HEK293 (cell line): ENCODE data around the gene EBF3.

Experiments
- YY1 ChIP-seq: fragments of 450-650 bp; formaldehyde crosslinking; IDR thresholded peaks from 2 replicates; pipeline ENCODE4 v1.5.1; 2018; ENCODE audit warnings: missing biosample characterization, missing genetic modification characterization
- ZBTB1 ChIP-seq: fragments of 450-650 bp; formaldehyde crosslinking; IDR thresholded peaks from 2 replicates; pipeline ENCODE4 v1.5.1; 2016; ENCODE audit warnings: missing biosample characterization, missing genetic modification characterization
- ZNF140 ChIP-seq: fragments of 450-650 bp; formaldehyde crosslinking; IDR thresholded peaks from 2 replicates; pipeline ENCODE4 v1.5.1; 2016; ENCODE audit warnings: missing biosample characterization, missing genetic modification characterization
- ZNF274 ChIP-seq, 2 experiments: fragments of 200-500 bp in 1 of 2; fragments of 450-650 bp in 1 of 2; sonication (Bioruptor generic) in 1 of 2; formaldehyde crosslinking in 1 of 2; IDR thresholded peaks; 2 replicates each; pipeline versions ENCODE4 v1.5.1 to v1.6.1; 2014 to 2016; ENCODE audit warnings: borderline replicate concordance in 1 of 2, inconsistent platforms in 1 of 2, low read length in 1 of 2, missing biosample characterization in 1 of 2, missing genetic modification characterization in 1 of 2
- ZNF610 ChIP-seq: fragments of 450-650 bp; formaldehyde crosslinking; IDR thresholded peaks from 2 replicates; pipeline ENCODE4 v1.5.1; 2016; ENCODE audit warnings: missing biosample characterization, missing genetic modification characterization, borderline replicate concordance
- ZNF660 ChIP-seq: fragments of 450-650 bp; IDR thresholded peaks from 2 replicates; pipeline ENCODE4 v1.5.1; 2018; ENCODE audit warnings: missing biosample characterization, mild to moderate bottlenecking, missing genetic modification characterization
- ZNF747 ChIP-seq: fragments of 450-650 bp; formaldehyde crosslinking; IDR thresholded peaks from 2 replicates; pipeline ENCODE4 v1.5.1; 2016; ENCODE audit warnings: missing biosample characterization, missing genetic modification characterization
- ZNF830 ChIP-seq: fragments of 450-650 bp; IDR thresholded peaks from 2 replicates; pipeline ENCODE4 v1.5.0; 2018; ENCODE audit warnings: missing biosample characterization, missing genetic modification characterization, low read depth, mild to moderate bottlenecking, moderate library complexity
- TF ChIP-seq, protein P1 (sequence below): IDR thresholded peaks from 2 replicates; pipeline ENCODE4 v1.6.1; 2011; ENCODE audit warnings: mild to moderate bottlenecking, low read depth, low read length, borderline replicate concordance
- TF ChIP-seq, protein P2 (sequence below): fragments of 450-650 bp; formaldehyde crosslinking; IDR thresholded peaks from 2 replicates; pipeline ENCODE4 v1.5.1; 2017; ENCODE audit warnings: missing biosample characterization, missing genetic modification characterization
- TF ChIP-seq, protein P3 (sequence below): fragments of 450-650 bp; formaldehyde crosslinking; IDR thresholded peaks from 2 replicates; pipeline ENCODE4 v1.5.1; 2016; ENCODE audit warnings: missing biosample characterization, missing genetic modification characterization
- TF ChIP-seq, protein P4 (sequence below): fragments of 450-650 bp; formaldehyde crosslinking; IDR thresholded peaks from 2 replicates; pipeline ENCODE4 v1.5.1; 2017; ENCODE audit warnings: missing biosample characterization, missing genetic modification characterization
- TF ChIP-seq, protein P5 (sequence below): fragments of 450-650 bp; IDR thresholded peaks from 2 replicates; pipeline ENCODE4 v1.5.1; 2018; ENCODE audit warnings: missing biosample characterization, mild to moderate bottlenecking, missing genetic modification characterization

DNA sequence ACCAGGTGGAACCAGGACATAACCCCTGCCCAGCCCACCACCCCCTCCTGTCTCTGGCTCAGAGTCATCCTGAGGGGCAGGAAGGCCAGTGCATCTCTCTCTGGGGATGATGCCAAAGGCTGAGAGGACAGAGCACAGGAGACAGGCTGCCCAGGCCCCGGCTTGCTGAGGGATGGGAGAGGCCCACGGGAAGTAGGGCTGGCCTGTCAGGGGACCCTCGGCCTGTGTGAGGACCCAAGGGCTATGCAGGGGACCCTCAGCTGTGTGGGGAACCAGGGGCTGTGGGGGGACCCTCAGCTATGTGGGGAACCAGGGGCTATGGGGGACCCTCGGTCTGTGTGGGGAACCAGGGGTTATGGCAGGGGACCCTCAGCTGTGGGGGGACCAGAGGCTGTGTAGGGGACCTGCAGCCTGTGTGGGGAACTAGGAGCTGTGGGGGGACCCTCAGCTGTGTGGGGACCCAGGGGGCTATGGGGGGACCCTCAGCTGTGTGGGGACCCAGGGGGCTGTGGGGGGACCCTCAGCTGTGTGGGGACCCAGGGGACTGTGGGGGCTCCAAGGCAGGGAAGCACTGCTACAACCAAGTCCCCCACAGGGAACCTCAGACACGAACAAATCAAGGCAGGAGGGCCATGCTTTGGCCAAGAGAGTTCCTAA lies 27.7 kb downstream of the EBF3 start:
- TF ChIP-seq, protein P1, sequence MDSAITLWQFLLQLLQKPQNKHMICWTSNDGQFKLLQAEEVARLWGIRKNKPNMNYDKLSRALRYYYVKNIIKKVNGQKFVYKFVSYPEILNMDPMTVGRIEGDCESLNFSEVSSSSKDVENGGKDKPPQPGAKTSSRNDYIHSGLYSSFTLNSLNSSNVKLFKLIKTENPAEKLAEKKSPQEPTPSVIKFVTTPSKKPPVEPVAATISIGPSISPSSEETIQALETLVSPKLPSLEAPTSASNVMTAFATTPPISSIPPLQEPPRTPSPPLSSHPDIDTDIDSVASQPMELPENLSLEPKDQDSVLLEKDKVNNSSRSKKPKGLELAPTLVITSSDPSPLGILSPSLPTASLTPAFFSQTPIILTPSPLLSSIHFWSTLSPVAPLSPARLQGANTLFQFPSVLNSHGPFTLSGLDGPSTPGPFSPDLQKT = no peak
- TF ChIP-seq ZBTB1 (tag by site-specific recombination) (no peak), ZNF660 (tag by site-specific recombination) (no peak), ZNF747 (tag by site-specific recombination) (no peak), ZNF274 (IDR thresholded peaks at IDR 0.05; ENCODE audit: low read length) (no peak), ZNF274 (tag by site-specific recombination; IDR thresholded peaks at IDR 0.05; ENCODE audit: borderline replicate concordance) (no peak), ZNF610 (tag by site-specific recombination) (no peak), ZNF140 (no peak), ZNF830 (tag by site-specific recombination) (no peak), YY1 (tag by site-specific recombination) (no peak)
- TF ChIP-seq, protein P2, sequence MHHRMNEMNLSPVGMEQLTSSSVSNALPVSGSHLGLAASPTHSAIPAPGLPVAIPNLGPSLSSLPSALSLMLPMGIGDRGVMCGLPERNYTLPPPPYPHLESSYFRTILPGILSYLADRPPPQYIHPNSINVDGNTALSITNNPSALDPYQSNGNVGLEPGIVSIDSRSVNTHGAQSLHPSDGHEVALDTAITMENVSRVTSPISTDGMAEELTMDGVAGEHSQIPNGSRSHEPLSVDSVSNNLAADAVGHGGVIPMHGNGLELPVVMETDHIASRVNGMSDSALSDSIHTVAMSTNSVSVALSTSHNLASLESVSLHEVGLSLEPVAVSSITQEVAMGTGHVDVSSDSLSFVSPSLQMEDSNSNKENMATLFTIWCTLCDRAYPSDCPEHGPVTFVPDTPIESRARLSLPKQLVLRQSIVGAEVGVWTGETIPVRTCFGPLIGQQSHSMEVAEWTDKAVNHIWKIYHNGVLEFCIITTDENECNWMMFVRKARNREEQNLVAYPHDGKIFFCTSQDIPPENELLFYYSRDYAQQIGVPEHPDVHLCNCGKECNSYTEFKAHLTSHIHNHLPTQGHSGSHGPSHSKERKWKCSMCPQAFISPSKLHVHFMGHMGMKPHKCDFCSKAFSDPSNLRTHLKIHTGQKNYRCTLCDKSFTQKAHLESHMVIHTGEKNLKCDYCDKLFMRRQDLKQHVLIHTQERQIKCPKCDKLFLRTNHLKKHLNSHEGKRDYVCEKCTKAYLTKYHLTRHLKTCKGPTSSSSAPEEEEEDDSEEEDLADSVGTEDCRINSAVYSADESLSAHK (tag by site-specific recombination) = no peak
- TF ChIP-seq, protein P3, sequence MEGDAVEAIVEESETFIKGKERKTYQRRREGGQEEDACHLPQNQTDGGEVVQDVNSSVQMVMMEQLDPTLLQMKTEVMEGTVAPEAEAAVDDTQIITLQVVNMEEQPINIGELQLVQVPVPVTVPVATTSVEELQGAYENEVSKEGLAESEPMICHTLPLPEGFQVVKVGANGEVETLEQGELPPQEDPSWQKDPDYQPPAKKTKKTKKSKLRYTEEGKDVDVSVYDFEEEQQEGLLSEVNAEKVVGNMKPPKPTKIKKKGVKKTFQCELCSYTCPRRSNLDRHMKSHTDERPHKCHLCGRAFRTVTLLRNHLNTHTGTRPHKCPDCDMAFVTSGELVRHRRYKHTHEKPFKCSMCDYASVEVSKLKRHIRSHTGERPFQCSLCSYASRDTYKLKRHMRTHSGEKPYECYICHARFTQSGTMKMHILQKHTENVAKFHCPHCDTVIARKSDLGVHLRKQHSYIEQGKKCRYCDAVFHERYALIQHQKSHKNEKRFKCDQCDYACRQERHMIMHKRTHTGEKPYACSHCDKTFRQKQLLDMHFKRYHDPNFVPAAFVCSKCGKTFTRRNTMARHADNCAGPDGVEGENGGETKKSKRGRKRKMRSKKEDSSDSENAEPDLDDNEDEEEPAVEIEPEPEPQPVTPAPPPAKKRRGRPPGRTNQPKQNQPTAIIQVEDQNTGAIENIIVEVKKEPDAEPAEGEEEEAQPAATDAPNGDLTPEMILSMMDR = no peak
- TF ChIP-seq, protein P4, sequence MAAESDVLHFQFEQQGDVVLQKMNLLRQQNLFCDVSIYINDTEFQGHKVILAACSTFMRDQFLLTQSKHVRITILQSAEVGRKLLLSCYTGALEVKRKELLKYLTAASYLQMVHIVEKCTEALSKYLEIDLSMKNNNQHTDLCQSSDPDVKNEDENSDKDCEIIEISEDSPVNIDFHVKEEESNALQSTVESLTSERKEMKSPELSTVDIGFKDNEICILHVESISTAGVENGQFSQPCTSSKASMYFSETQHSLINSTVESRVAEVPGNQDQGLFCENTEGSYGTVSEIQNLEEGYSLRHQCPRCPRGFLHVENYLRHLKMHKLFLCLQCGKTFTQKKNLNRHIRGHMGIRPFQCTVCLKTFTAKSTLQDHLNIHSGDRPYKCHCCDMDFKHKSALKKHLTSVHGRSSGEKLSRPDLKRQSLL (tag by site-specific recombination) = no peak
- TF ChIP-seq, protein P5, sequence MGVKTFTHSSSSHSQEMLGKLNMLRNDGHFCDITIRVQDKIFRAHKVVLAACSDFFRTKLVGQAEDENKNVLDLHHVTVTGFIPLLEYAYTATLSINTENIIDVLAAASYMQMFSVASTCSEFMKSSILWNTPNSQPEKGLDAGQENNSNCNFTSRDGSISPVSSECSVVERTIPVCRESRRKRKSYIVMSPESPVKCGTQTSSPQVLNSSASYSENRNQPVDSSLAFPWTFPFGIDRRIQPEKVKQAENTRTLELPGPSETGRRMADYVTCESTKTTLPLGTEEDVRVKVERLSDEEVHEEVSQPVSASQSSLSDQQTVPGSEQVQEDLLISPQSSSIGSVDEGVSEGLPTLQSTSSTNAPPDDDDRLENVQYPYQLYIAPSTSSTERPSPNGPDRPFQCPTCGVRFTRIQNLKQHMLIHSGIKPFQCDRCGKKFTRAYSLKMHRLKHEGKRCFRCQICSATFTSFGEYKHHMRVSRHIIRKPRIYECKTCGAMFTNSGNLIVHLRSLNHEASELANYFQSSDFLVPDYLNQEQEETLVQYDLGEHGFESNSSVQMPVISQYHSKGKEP = no peak
